Measurements from ENCODE around the gene PCK2. TPM values are rescaled to one million over a fixed set of nuclear protein-coding genes. Genes with fewer than 3 reads are reported as not detected.

Gene PCK2
- total and polyA plus RNA-seq, 4 donors, result 8.9 to 91.7 (median 38.2) TPM

- WGBS, 2 donors, result 96 to 98% methylated on average over 1 of the region's 1 CpG
- H3K4me1 ChIP-seq (ENCODE audit: control insufficient read depth in 5 of 5, insufficient read depth in 5 of 5, low read length in 5 of 5), result peaks cover 8 to 34% (median 10%) of the 10 kb centered on the region in 5 donors
- H3K27ac ChIP-seq (ENCODE audit: low read depth in 1 of 2, low read length in 1 of 2), result no peak overlapping the region
- H3K9me3 ChIP-seq (ENCODE audit: control insufficient read depth in 4 of 4, insufficient read depth in 3 of 4, low read length in 3 of 4), result no peaks in the 10 kb centered on the region
- H3K9ac ChIP-seq (ENCODE audit: insufficient read depth in 1 of 2, low read length in 2 of 2), result no peak overlapping the region
- no peak overlapping the region for H3K4me3 ChIP-seq
- DNase-seq, result no peak
- TF ChIP-seq CTCF (IDR thresholded peaks at IDR 0.05; ENCODE audit: control extremely low read depth, extremely low read depth), result no peak
- H3K36me3 ChIP-seq (ENCODE audit: control insufficient read depth in 4 of 4, insufficient read depth in 4 of 4, low read length in 4 of 4), result peaks cover 3 to 21% (median 11%) of the 10 kb centered on the region in 4 donors
- no peak for ATAC-seq (ENCODE audit: insufficient read depth, low FRiP score)
- no peaks in the 10 kb centered on the region for H3K27me3 ChIP-seq (ENCODE audit: control insufficient read depth in 3 of 3, insufficient read depth in 3 of 3, low read length in 2 of 3)
Measured at GRCh38 chr14:24144451-24144850, 50.3 kb downstream of the PCK2 start.

- no peak overlapping the region for H3K4me3 ChIP-seq
- WGBS, 2 donors, result 91 to 100% methylated on average over 2 of the region's 2 CpGs
- DNase-seq (no peak), ATAC-seq (ENCODE audit: insufficient read depth, low FRiP score) (no peak)
- H3K27me3 ChIP-seq (ENCODE audit: control insufficient read depth in 3 of 3, insufficient read depth in 3 of 3, low read length in 2 of 3), result no peaks in the 10 kb centered on the region
- no peak overlapping the region for H3K9ac ChIP-seq (ENCODE audit: insufficient read depth in 1 of 2, low read length in 2 of 2)
- TF ChIP-seq CTCF (IDR thresholded peaks at IDR 0.05; ENCODE audit: control extremely low read depth, extremely low read depth), result no peak
- H3K27ac ChIP-seq (ENCODE audit: low read depth in 1 of 2, low read length in 1 of 2), result no peak overlapping the region
- peaks cover 8 to 30% (median 11%) of the 10 kb centered on the region in 5 donors for H3K4me1 ChIP-seq (ENCODE audit: control insufficient read depth in 5 of 5, insufficient read depth in 5 of 5, low read length in 5 of 5)
- H3K36me3 ChIP-seq (ENCODE audit: control insufficient read depth in 4 of 4, insufficient read depth in 4 of 4, low read length in 4 of 4), result peaks cover 3 to 28% (median 17%) of the 10 kb centered on the region in 4 donors
- no peaks in the 10 kb centered on the region for H3K9me3 ChIP-seq (ENCODE audit: control insufficient read depth in 4 of 4, insufficient read depth in 3 of 4, low read length in 3 of 4)
Measured at GRCh38 chr14:24145219-24145618, 51.1 kb downstream of the PCK2 start.

GRCh38 chr14:24145690-24146452, 51.8 kb downstream of the PCK2 start:
- no peak for TF ChIP-seq CTCF (IDR thresholded peaks at IDR 0.05; ENCODE audit: control extremely low read depth, extremely low read depth)
- H3K4me3 ChIP-seq, result peak overlapping the region; percentile 71
- peak overlapping the region in 1 of 2 donors; percentile 85 for H3K9ac ChIP-seq (ENCODE audit: insufficient read depth in 1 of 2, low read length in 2 of 2)
- DNase-seq (no peak), ATAC-seq (ENCODE audit: insufficient read depth, low FRiP score) (no peak)
- H3K4me1 ChIP-seq (ENCODE audit: control insufficient read depth in 5 of 5, insufficient read depth in 5 of 5, low read length in 5 of 5), result peaks cover 8 to 26% (median 12%) of the 10 kb centered on the region in 5 donors
- WGBS, 2 donors, result 8 to 20% methylated on average over 9 of the region's 9 CpGs
- no peaks in the 10 kb centered on the region for H3K9me3 ChIP-seq (ENCODE audit: control insufficient read depth in 4 of 4, insufficient read depth in 3 of 4, low read length in 3 of 4)
- H3K36me3 ChIP-seq (ENCODE audit: control insufficient read depth in 4 of 4, insufficient read depth in 4 of 4, low read length in 4 of 4), result peaks cover 5 to 34% (median 23%) of the 10 kb centered on the region in 4 donors
- H3K27me3 ChIP-seq (ENCODE audit: control insufficient read depth in 3 of 3, insufficient read depth in 3 of 3, low read length in 2 of 3), result no peaks in the 10 kb centered on the region
- peak overlapping the region; percentile 79 to 91 for H3K27ac ChIP-seq (ENCODE audit: low read depth in 1 of 2, low read length in 1 of 2)

Measured in lung (tissue), 12 donors.